K562 (cell line): Measurements from ENCODE around the gene RNF181. TPM values are rescaled to one million over a fixed set of nuclear protein-coding genes. Genes with fewer than 3 reads are reported as not detected.

Experiments
- ATAC-seq: fragments of 200-7000 bp; cut with Tn5 transposase; 3 replicates; pipeline ENCODE4 v1.9.1; 2020; ENCODE audit warnings: moderate library complexity
- BruUV-seq: library from RNA; stranded (reverse); fragments of 400-500 nt; replicated peaks from 2 replicates; lab custom pipeline; 2021; lab: Mats Ljungman, UMichigan
- CTCF ChIA-PET: fragments of 300-600 bp; formaldehyde crosslinking; extraction: SDS; loops from one replicate; lab custom pipeline; 2021; ENCODE audit warnings: low intra/inter-chr PET ratio; lab: Yijun Ruan, JAX
- POLR2A ChIA-PET: fragments of 300-600, 350-650 bp; sonication (Branson Sonifier 250); formaldehyde crosslinking; extraction: SDS; loops from one replicate; lab custom pipeline; 2021; ENCODE audit warnings: antibody characterized with exemption, inconsistent platforms; lab: Yijun Ruan, JAX
- DNase-seq, 4 experiments: peaks; one replicate each; pipeline versions ENCODE4 v3.0.0 to v3.0.0-alpha.2; 2011 to 2018; ENCODE audit warnings: low spot score in 3 of 4, mixed read lengths in 3 of 4; ENCODE audit errors: extremely low read depth in 1 of 4
- FAIRE-seq: peaks from 2 replicates; lab custom pipeline; 2011; peaks lifted over from hg19 to GRCh38; lab: Jason Lieb, UNC
- H2AFZ ChIP-seq: 2 replicates; pipeline ENCODE4 v1.6.0; 2011; ENCODE audit warnings: low read depth, low read length, control low read depth, inconsistent platforms
- H3K27ac ChIP-seq: fragments of 200-600 bp; 3 replicates; pipeline ENCODE4 v1.8.0; 2011; ENCODE audit warnings: low read depth, mild to moderate bottlenecking, control low read depth, inconsistent platforms, low read length, moderate library complexity, mixed read lengths; ENCODE audit errors: extremely low read depth
- H3K27me3 ChIP-seq, 2 experiments: fragments of 300-600 bp in 1 of 2; 2 replicates in 1 of 2; 3 replicates in 1 of 2; pipeline versions ENCODE4 v1.6.0 to v1.8.0; 2011; ENCODE audit warnings: inconsistent platforms in 2 of 2, low read length in 2 of 2, mild to moderate bottlenecking in 1 of 2, mixed read lengths in 1 of 2, moderate library complexity in 1 of 2; ENCODE audit not compliant: control insufficient read depth in 2 of 2, insufficient read depth in 2 of 2
- H3K36me3 ChIP-seq: fragments of 300-600 bp; 3 replicates; pipeline ENCODE4 v1.8.0; 2011; ENCODE audit warnings: mild to moderate bottlenecking, low read length, inconsistent platforms; ENCODE audit not compliant: control insufficient read depth, insufficient read depth
- H3K4me1 ChIP-seq, 2 experiments: fragments of 200-600 bp in 1 of 2; replicated peaks in 1 of 2; 2 replicates in 1 of 2; 3 replicates in 1 of 2; pipeline versions ENCODE4 v1.5.1 to v1.8.0; 2011; ENCODE audit warnings: inconsistent platforms in 2 of 2, low read length in 2 of 2, mild to moderate bottlenecking in 1 of 2, mixed read lengths in 1 of 2, moderate library complexity in 1 of 2; ENCODE audit not compliant: control insufficient read depth in 2 of 2, insufficient read depth in 2 of 2
- H3K4me2 ChIP-seq: 2 replicates; pipeline ENCODE4 v1.6.1; 2011; ENCODE audit warnings: low read length, control low read depth, inconsistent platforms, mixed read lengths; ENCODE audit not compliant: insufficient read depth
- H3K4me3 ChIP-seq: fragments of 200-600 bp; sonication (generic), shearing (Covaris generic); 2 replicates; pipeline ENCODE4 v1.5.1; 2016; ENCODE audit warnings: control low read depth, inconsistent platforms
- H3K79me2 ChIP-seq: fragments of 200-600 bp; 3 replicates; pipeline ENCODE4 v1.8.0; 2011; ENCODE audit warnings: low read length, inconsistent platforms; ENCODE audit not compliant: control insufficient read depth, insufficient read depth
- H3K9ac ChIP-seq, 2 experiments: 2 replicates each; pipeline versions ENCODE4 v1.6.0 to v1.6.1; 2011; ENCODE audit warnings: low read depth in 2 of 2, low read length in 2 of 2, control low read depth in 1 of 2, inconsistent platforms in 1 of 2, mild to moderate bottlenecking in 1 of 2, mixed read lengths in 1 of 2; ENCODE audit not compliant: insufficient read depth in 1 of 2
- H3K9me1 ChIP-seq: one replicate; pipeline ENCODE4 v1.6.0; 2011; ENCODE audit warnings: inconsistent platforms, mild to moderate bottlenecking, low read length, moderate library complexity; ENCODE audit not compliant: control insufficient read depth, insufficient read depth
- H3K9me3 ChIP-seq: replicated peaks from 2 replicates; pipeline ENCODE4 v1.5.1; 2011; ENCODE audit warnings: low read depth, low read length, inconsistent platforms; ENCODE audit not compliant: control insufficient read depth, insufficient read depth
- H4K20me1 ChIP-seq: replicated peaks from 2 replicates; pipeline ENCODE4 v1.6.1; 2011; ENCODE audit warnings: low read length, inconsistent platforms, mixed read lengths; ENCODE audit not compliant: control insufficient read depth, insufficient read depth
- ARID1B ChIP-seq: fragments of 450-650 bp; IDR thresholded peaks from 2 replicates; pipeline ENCODE4 v1.6.1; 2016; ENCODE audit warnings: antibody characterized with exemption, mild to moderate bottlenecking, inconsistent platforms
- BRF1 ChIP-seq: IDR thresholded peaks from 3 replicates; pipeline ENCODE4 v1.6.1; 2011; ENCODE audit warnings: borderline replicate concordance, mild to moderate bottlenecking; ENCODE audit not compliant: insufficient read length; ENCODE audit errors: extremely low read depth
- HDAC1 ChIP-seq, 2 experiments: fragments of 450-650 bp; IDR thresholded peaks; 2 replicates each; pipeline ENCODE4 v1.6.1; 2016 to 2017; ENCODE audit warnings: inconsistent platforms in 1 of 2, mild to moderate bottlenecking in 1 of 2, moderate library complexity in 1 of 2
- HNRNPLL ChIP-seq: fragments of 200-400 bp; formaldehyde crosslinking; IDR thresholded peaks from 2 replicates; pipeline ENCODE4 v1.6.1; 2017; ENCODE audit warnings: low read length, low read depth, mild to moderate bottlenecking; ENCODE audit not compliant: poor library complexity, severe bottlenecking
- PHF8 ChIP-seq: fragments of 200-600 bp; sonication (generic); IDR thresholded peaks from 2 replicates; pipeline ENCODE4 v1.6.1; 2012; ENCODE audit warnings: mixed run types, mild to moderate bottlenecking, inconsistent platforms, low read length, moderate library complexity, borderline replicate concordance
- RCOR1 ChIP-seq, 2 experiments: IDR thresholded peaks; 2 replicates each; pipeline ENCODE4 v1.6.1; 2012; ENCODE audit warnings: low read depth in 2 of 2, low read length in 2 of 2, borderline replicate concordance in 1 of 2, improper control_type of control experiment in 1 of 2
- SMARCA5 ChIP-seq: fragments of 450-650 bp; IDR thresholded peaks from 2 replicates; pipeline ENCODE4 v1.6.1; 2016
- ZKSCAN8 ChIP-seq: fragments of 200-800 bp; sonication (Bioruptor generic); IDR thresholded peaks from 2 replicates; pipeline ENCODE4 v1.6.1; 2016; ENCODE audit warnings: missing genetic modification characterization, missing compliant biosample characterization
- ZNF23 ChIP-seq: fragments of 250-450 bp; sonication (Bioruptor Pico); IDR thresholded peaks from 2 replicates; pipeline ENCODE4 v1.4.0; 2020; ENCODE audit warnings: mild to moderate bottlenecking
- ZNF384 ChIP-seq: IDR thresholded peaks from 2 replicates; pipeline ENCODE4 v1.6.1; 2012; ENCODE audit warnings: low read depth, low read length, improper control_type of control experiment
- ZNF583 ChIP-seq: fragments of 250-450 bp; sonication (Bioruptor Pico); IDR thresholded peaks from 2 replicates; pipeline ENCODE4 v1.4.0; 2020
- ZNF589 ChIP-seq: fragments of 200-800 bp; sonication (Bioruptor generic); IDR thresholded peaks from 2 replicates; pipeline ENCODE4 v1.6.1; 2016; ENCODE audit warnings: low read depth, missing genetic modification characterization, missing compliant biosample characterization
- ZSCAN29 ChIP-seq: fragments of 450-650 bp; IDR thresholded peaks from 2 replicates; pipeline ENCODE4 v1.6.1; 2017
- WGBS: fragments of 100-300 bp; shearing (Covaris generic); methylation state at CpG from one replicate; pipeline ENCODE4 v1.1.6; 2016; ENCODE audit warnings: low coverage, mixed read lengths; ENCODE audit not compliant: insufficient coverage; ENCODE audit errors: missing lambda C conversion rate; 5-methylcytosine and 5-hydroxymethylcytosine counted together
- in situ Hi-C: fragments of 300-500 bp; cut with MboI; formaldehyde crosslinking; loops from 4 replicates; pipeline ENCODE4 v1.15.0; 2018; ENCODE audit warnings: inconsistent platforms, mixed read lengths
- intact Hi-C: fragments of 100-400 bp; cut with micrococcal nuclease; formaldehyde crosslinking; loops from 2 replicates; pipeline ENCODE4 v1.14.2; 2022
- polyA plus RNA-seq, 8 experiments: library from polyadenylated mRNA; depleted of rRNA in 4 of 8; stranded (reverse) in 5 of 8; unstranded in 3 of 8; fragments of >200 nt; fragmentation: Nextera tagmentation in 2 of 8; fragmentation: Illumina TruSeq in 1 of 8; extraction: Ambion mirVana in 2 of 8; extraction: Trizol in 1 of 8; gene quantifications; 2 replicates each; pipeline versions ENCODE4 v1.2.1 to v1.2.3, GENCODE V29; 2011 to 2014; ENCODE audit warnings: inconsistent platforms in 1 of 8, missing spikeins in 1 of 8
- total RNA-seq, 7 experiments: library from RNA; depleted of rRNA in 6 of 7; stranded (reverse); fragments of >200 nt in 6 of 7; fragmentation: Illumina TruSeq in 2 of 7; extraction: Trizol in 2 of 7; gene quantifications; 2 replicates each; pipeline versions ENCODE4 v1.2.1 to v1.2.3, GENCODE V29; 2011 to 2021; ENCODE audit warnings: low replicate concordance in 1 of 7
- TF ChIP-seq, protein P1 (sequence below): sonication (generic); formaldehyde crosslinking; IDR thresholded peaks from 2 replicates; pipeline ENCODE4 v1.9.0; 2022; ENCODE audit warnings: mild to moderate bottlenecking, missing genetic modification reagents

RNF181 gene
- total and polyA plus RNA-seq, 9 of the 15 experiments (the other 6 are each of a cell fraction or from before 2014, with no cell fraction given) = 139 to 492 (median 253) TPM

DNA sequence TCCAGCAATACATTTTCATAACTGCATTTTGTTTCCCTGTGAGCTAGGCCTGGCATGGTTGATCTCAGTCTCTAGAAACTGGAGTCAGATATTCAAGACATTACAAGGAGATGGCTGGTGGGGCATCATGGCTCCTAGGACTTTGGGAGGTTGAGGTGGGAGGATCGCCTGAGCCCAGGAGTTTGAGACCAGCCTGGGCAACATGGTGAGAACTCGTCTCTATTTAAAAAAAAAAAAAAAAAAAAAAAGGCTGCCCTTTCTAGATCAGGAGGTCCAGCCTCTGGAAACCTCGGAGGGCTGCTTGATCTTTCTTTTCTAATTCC, 18.5 kb upstream of the RNF181 start:
- CTCF ChIA-PET = interaction anchor here (0.6 kb wide), 1 partner anchor 11 kb away, joined by 4 read pairs; no protein-coding TSS in a partner anchor
- 20% methylated on average over 3 of the region's 3 CpGs for WGBS

DNA sequence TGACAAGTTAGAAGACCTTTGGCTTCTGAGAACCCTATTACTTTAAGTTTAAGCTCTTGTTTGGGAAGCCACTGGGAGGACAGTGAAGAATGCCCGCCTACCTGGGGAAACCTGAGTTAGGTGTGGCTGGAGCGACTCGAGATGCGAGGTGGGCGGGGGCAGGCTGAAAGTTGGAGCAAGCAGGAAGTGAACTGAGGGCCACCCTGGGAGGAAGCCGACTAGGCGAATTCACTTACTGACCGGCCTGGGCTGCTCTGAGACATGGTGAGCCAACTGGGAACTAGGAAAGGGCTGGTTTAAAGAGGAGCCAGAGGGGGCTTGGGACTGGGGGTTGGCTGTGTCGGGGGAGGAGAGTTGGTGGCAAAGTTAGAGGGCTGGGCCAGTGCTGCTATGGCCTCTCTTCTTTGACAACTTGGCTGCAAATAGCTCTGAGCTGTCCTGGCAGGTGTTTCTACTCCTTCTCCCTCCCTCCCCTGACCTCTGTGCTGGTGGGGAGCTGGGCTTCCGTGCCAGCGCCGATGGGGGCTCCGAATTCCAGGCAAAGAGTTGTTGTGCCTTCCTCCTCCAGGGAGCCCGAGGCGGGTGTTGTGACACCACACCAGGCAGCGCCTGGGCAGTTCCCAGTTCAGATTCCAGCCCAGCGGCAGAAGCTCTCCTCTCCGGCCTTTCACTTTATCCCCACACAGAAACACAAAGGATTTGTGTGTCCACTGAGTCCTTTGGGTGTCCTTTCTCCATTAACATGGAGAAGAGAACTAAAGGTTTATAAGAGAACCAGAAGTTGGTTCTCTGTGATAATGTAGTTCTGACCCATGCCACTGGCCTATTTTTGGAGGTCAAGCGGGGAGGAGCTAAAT, 17.9 kb upstream of the RNF181 start, which contains the start of gene VAMP8:
TSS of gene VAMP8 (plus strand) at position 201 of the 857 bp plus-strand sequence. CDS start at position 262, 61 bp downstream.
- in situ Hi-C loops (no loop called here), intact Hi-C loops (loop anchor here (5.0 kb wide), 1 partner anchor 35 kb away; the partner anchor contains the start of gene C2orf68)
- under 1% methylated on average over 15 of the region's 19 CpGs for WGBS
- ATAC-seq (peak; percentile 84), DNase-seq (peak; percentile 74 to 87 (median 82)), FAIRE-seq (peak; percentile 6)
- TSS peak; percentile 55 for BruUV-seq
- Histone ChIP-seq H3K4me3 (peak within 1 kb of the TSS; percentile 48), H4K20me1 (no peaks in the 10 kb centered on the region), H2AFZ (peak within 1 kb of the TSS; percentile 90), H3K4me1 (peaks cover 19 to 25% of the 10 kb centered on the region in 2 experiments), H3K27ac (peak within 1 kb of the TSS; percentile 81), H3K27me3 (no peaks in the 10 kb centered on the region), H3K79me2 (peaks cover 30% of the 10 kb centered on the region), H3K36me3 (peaks cover 23% of the 10 kb centered on the region; the same call in 2 of the 3 replicates), H3K4me2 (peak within 1 kb of the TSS; percentile 87), H3K9me1 (no peaks in the 10 kb centered on the region), H3K9ac (peak within 1 kb of the TSS; percentile 77 to 94), H3K9me3 (no peaks in the 10 kb centered on the region)
- CTCF ChIA-PET = interaction anchor here (0.6 kb wide), 1 partner anchor 12 kb away, joined by 4 read pairs; no protein-coding TSS in a partner anchor
- POLR2A ChIA-PET = interaction anchor here (0.6 to 3.8 kb wide), 22 partner anchors 8 to 159 kb away, joined by 3 to 23 read pairs (median 3); partner anchors contain the start of genes GGCX, RNF181 and SH2D6
- TF ChIP-seq PHF8 = peak; percentile 47; the same call in 1 of the 2 replicates
- no peak for TF ChIP-seq ZNF23 (CRISPR knock-in tag)
- TF ChIP-seq ZNF583 = peak; percentile 69; the same call in 1 of the 2 replicates
- TF ChIP-seq ZSCAN29 = no peak
- no peak for TF ChIP-seq RCOR1 (IDR thresholded peaks at IDR 0.05; ENCODE audit: borderline replicate concordance in 1 of 2, low read depth in 2 of 2, low read length in 2 of 2)
- no peak for TF ChIP-seq ARID1B
- TF ChIP-seq ZNF589 = peak; percentile 60; the same call in 1 of the 2 replicates
- TF ChIP-seq, protein P1, sequence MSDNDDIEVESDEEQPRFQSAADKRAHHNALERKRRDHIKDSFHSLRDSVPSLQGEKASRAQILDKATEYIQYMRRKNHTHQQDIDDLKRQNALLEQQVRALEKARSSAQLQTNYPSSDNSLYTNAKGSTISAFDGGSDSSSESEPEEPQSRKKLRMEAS (CRISPR knock-in tag) = 0 out of 2 replicates have a peak, but pooled peaks have one; percentile 6
- TF ChIP-seq HNRNPLL = no peak
- TF ChIP-seq HDAC1 (IDR thresholded peaks at IDR 0.05) = peak in 1 of 2 experiments; percentile 45; a peak in 2 of 4 replicates
- no peak for TF ChIP-seq SMARCA5

More for the DNA sequence above, 18.5 kb upstream of the RNF181 start:
- Histone ChIP-seq H3K79me2 (peaks cover 30% of the 10 kb centered on the region), H2AFZ (peak overlapping the region; percentile 90), H3K4me1 (peaks cover 19 to 30% of the 10 kb centered on the region in 2 experiments), H3K4me3 (peak overlapping the region; percentile 48; the same call in 1 of the 2 replicates), H3K9ac (peak overlapping the region in 1 of 2 experiments; percentile 77; a peak in 3 of 4 replicates), H3K9me3 (no peaks in the 10 kb centered on the region), H3K4me2 (peak overlapping the region; percentile 87), H3K9me1 (no peaks in the 10 kb centered on the region), H4K20me1 (no peaks in the 10 kb centered on the region), H3K36me3 (peaks cover 17% of the 10 kb centered on the region; the same call in 2 of the 3 replicates), H3K27ac (peak overlapping the region; percentile 81; the same call in 2 of the 3 replicates), H3K27me3 (no peaks in the 10 kb centered on the region)
- TF ChIP-seq ZNF384 (0 out of 2 replicates have a peak, but pooled peaks have one; percentile 31), ZKSCAN8 (0 out of 2 replicates have a peak, but pooled peaks have one; percentile 8), BRF1 (no peak)
- in situ Hi-C loops = no loop called here
- DNase-seq = no peak
- FAIRE-seq = no peak
- BruUV-seq = no TSS peak
- intact Hi-C loops = loop anchor here (5.0 kb wide), 1 partner anchor 35 kb away; the partner anchor contains the start of gene C2orf68
- ATAC-seq = no peak
- POLR2A ChIA-PET = interaction anchor here (0.6 to 3.8 kb wide), 13 partner anchors 7 to 177 kb away, joined by 3 to 23 read pairs (median 4); partner anchors contain the start of genes GGCX, RNF181 and SH2D6
